Activated T-helper 1 cell treated with Interleukin-2 at 50 U/mL for 16 hours (primary cell): ENCODE results near the gene RAD51.

Source experiments
- DNase-seq: peaks from one replicate; pipeline ENCODE4 v3.0.0-alpha.2; 2020; ENCODE audit warnings: low read depth

The RAD51 gene

GRCh38 chr15:40722354-40722753, 27.4 kb downstream of the RAD51 start:
- no peak for DNase-seq

- DNase-seq, result no peak
Observed at GRCh38 chr15:40722934-40723333, 28.0 kb downstream of the RAD51 start.

- DNase-seq, result no peak
Observed at GRCh38 chr15:40723919-40724318, 28.9 kb downstream of the RAD51 start.

GRCh38 chr15:40731034-40731433, 36.1 kb downstream of the RAD51 start:
- no peak for DNase-seq

- DNase-seq, result no peak
Observed at GRCh38 chr15:40736575-40736974, 41.6 kb downstream of the RAD51 start.

DNA sequence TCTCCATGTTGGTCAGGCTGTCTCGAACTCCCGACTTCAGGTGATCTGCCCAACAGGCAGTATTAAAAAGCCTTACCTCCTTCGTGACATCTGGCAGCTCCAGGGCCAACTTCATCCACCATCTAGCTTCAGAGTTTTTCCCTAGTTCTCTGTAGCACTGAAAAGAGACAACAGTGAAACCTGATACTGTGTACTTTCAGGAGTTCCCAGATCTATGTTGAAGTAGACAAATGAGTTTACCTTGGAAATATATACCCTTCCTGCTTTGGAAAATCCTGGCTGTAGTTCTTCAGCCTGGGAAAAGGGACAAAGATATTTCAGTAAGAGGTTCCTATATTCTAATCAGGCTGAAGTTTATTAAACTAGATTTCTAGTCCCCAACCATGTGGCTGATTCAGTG, 42.1 kb downstream of the RAD51 start:
- DNase-seq, result no peak

- no peak for DNase-seq
Observed at GRCh38 chr15:40739047-40739446, 44.1 kb downstream of the RAD51 start.

DNA sequence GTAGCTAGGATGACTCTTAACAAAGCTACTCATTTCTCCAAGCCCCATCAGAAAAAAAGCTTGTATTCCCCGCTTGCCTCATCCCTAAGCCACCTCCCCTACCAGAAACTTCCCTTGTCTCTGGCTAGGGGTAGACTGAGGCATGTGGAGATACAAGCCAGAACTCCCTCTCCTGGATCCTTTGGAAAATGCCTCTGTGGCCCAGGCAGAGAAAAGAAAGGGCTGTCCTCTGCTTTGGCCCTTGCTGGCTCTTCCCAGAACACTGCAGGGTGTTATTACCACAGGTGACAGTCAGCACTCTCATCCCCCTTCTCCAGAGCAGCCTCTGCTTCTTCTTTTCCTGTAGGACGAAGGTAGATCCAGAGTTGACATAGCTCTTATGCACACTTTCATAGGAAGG, 44.9 kb downstream of the RAD51 start:
- no peak for DNase-seq

DNA sequence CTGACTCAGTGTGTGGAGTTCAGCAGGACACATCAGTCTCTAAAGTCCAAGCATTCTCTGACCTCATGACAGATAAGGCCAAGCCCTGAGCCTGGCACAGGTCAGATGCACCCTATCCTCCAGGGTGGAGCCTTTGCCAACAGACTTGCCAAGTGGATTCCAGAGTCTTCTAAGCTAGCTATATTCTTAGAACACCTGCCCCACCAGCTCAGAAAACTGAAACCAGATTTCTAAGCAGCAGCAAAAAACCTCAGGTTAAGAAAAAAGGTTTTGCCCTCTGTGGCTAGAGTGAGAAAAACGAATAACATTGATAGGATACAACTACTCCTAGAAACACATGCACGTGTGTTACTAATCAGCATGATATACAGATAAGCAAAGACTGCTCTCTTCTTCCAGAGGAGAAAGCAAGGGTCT, 48.5 kb downstream of the RAD51 start:
- DNase-seq, result no peak

- peak; percentile 40 for DNase-seq
Observed at GRCh38 chr15:40743921-40744814, 49.2 kb downstream of the RAD51 start.

- no peak for DNase-seq
Observed at GRCh38 chr15:40744815-40745152, 49.8 kb downstream of the RAD51 start.

GRCh38 chr15:40746916-40747418, 52.0 kb downstream of the RAD51 start:
- DNase-seq, result no peak

DNA sequence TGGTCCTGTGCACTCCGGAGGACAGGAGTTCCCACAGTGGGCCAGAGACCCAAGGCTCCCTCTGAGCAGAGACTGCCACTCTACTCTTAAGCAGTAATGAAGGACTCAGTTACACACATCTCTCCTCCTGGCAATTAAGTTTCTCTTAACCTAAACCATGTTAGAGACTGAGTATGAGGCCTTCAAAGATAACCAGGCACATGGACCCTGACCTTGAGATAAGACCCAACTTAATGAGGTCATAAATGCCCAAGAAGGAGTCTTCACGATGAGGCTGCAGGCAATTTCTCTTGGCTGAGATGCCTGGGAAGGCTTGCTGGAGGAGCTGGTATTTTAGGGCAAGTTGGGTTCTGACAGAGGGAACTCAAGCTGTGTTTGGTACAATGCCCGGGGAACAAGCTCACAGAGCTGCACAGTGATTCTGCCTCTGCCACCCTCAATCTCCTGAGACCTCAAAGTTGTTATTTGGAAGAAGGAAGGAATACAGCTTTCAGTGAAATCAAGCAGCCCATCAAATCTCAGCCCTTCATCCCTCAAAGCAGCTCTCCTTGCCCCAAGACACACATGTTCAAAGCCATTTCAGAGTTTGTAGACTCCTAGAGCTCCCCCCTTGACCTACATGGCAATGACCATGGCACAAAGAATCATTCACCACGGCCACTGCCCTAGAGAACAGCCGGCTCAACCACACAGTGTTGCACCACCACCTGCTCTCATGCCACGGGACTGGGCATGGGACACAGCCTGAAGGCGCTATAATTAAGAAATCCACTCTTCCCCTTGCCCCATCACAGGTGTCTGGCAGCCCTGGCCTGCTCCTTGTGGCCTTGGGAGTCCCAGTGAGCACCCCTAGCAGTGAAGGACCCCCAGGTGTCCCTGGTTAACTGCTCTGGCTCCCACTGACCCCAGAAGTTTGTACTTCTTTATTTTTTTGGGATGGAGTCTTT, 53.0 kb downstream of the RAD51 start:
- DNase-seq, result no peak

- no peak for DNase-seq
Observed at GRCh38 chr15:40749151-40749630, 54.2 kb downstream of the RAD51 start.

- DNase-seq, result no peak
Observed at GRCh38 chr15:40750885-40751284, 55.9 kb downstream of the RAD51 start.

GRCh38 chr15:40751745-40752144, 56.8 kb downstream of the RAD51 start:
- no peak for DNase-seq

- no peak for DNase-seq
Observed at GRCh38 chr15:40754574-40754882, 59.6 kb downstream of the RAD51 start.

- DNase-seq, result peak; percentile 88
Observed at GRCh38 chr15:40754883-40755811, 60.2 kb downstream of the RAD51 start, which contains the start of gene RMDN3. RMDN3 (minus strand) TSS chr15:40755254; CDS start chr15:40754783, 471 bp downstream.

DNA sequence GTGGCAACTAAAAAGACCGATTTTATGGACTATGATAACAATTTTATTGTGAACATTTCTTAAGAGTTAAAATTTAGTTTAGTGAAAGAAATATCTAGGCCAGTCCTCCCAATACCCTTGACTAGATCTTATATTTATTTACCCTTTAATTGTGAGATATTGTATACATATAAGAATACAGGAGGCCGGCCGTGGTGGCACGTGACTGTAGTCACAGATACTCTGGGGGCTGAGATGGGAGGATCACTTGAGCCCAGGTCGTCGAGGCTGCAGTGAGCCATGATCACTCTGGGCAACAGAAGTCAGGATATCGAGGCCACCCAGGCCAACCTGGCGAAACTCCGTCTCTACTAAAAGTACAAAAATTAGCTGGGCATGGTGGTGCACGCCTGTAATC, 60.8 kb downstream of the RAD51 start:
- DNase-seq, result no peak

GRCh38 chr15:40756938-40757337, 62.0 kb downstream of the RAD51 start:
- no peak for DNase-seq

- no peak for DNase-seq
Observed at GRCh38 chr15:40759961-40760360, 65.0 kb downstream of the RAD51 start.
